Mesothelial cell of epicardium (in vitro differentiated cells): Measurements from ENCODE around the gene CDKN2AIPNL. TPM values are rescaled to one million over a fixed set of nuclear protein-coding genes. Genes with fewer than 3 reads are reported as not detected.
A peak's percentile ranks its signal among the peaks of the same experiment; 100 is the strongest.

Experiments
- DNase-seq, 2 experiments: peaks; one replicate each; pipeline ENCODE4 v3.0.0; 2021; ENCODE audit warnings: low spot score in 2 of 2; ENCODE audit not compliant: unreplicated experiment in 2 of 2
- H3K27ac Mint-ChIP-seq: 2 replicates; pipeline ENCODE4 v1.8.0; 2021; ENCODE audit warnings: mixed read lengths
- H3K27me3 Mint-ChIP-seq: 2 replicates; pipeline ENCODE4 v1.8.0; 2021; ENCODE audit warnings: low read depth, mixed read lengths
- H3K36me3 Mint-ChIP-seq: 2 replicates; pipeline ENCODE4 v1.8.0; 2021; ENCODE audit warnings: mixed read lengths
- H3K4me1 Mint-ChIP-seq: 2 replicates; pipeline ENCODE4 v1.8.0; 2021; ENCODE audit warnings: mixed read lengths
- H3K4me3 Mint-ChIP-seq: 2 replicates; pipeline ENCODE4 v1.8.0; 2021; ENCODE audit warnings: mild to moderate bottlenecking, moderate library complexity, mixed read lengths
- H3K9me3 Mint-ChIP-seq: 2 replicates; pipeline ENCODE4 v1.8.0; 2021; ENCODE audit warnings: mixed read lengths
- CTCF ChIP-seq: fragments of 200-600 bp; sonication (generic); IDR thresholded peaks from one replicate; pipeline ENCODE4 v1.5.0; 2021; ENCODE audit warnings: antibody characterized with exemption; ENCODE audit not compliant: unreplicated experiment
- total RNA-seq: library from RNA; stranded (reverse); gene quantifications from 3 replicates; pipeline ENCODE4 v1.2.1, GENCODE V29; 2021

Gene CDKN2AIPNL
- total RNA-seq, 1 donor from 2014 or later = 24.9 TPM

DNA sequence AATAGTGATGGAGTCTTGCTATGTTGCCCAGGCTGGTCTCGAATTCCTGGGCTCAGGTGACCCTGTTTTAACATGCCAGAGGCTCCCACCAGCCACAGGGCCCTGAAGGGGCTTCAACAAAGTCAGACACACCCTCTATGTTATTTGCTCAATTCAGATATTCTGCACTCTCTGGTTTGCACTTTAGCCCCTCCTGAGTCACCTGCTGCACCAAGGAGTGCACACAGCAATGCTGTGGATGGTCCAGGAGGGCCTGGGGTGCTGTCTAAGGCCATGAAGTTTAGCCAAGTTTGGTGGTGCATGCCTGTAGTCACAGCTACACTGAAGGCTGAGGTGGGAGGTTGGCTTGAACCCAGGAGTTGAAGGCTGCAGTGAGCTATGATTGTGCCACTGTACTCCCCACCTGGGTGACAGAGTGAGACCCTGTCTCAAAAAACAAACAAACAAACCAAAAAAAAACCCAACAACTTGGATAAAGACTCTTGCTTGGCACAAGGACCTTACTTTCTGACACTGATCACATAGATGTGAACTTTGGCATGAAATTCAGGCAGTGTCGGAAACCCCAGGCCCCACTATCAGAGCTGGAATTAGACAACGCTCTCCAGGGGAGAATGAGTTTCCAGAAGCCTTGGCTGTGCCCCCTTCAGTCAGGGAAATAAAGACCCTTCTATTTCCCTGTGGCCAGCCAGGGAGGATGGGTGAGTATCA, 39.7 kb upstream of the CDKN2AIPNL start:
- TF ChIP-seq CTCF = no peak
- H3K4me1 Mint-ChIP-seq = peaks cover 47% of the 10 kb centered on the region
- no peaks in the 10 kb centered on the region for H3K36me3 Mint-ChIP-seq
- no peak for DNase-seq
- H3K27ac Mint-ChIP-seq = peak overlapping the region; percentile 91
- no peaks in the 10 kb centered on the region for H3K9me3 Mint-ChIP-seq
- no peak overlapping the region for H3K4me3 Mint-ChIP-seq
- H3K27me3 Mint-ChIP-seq = no peaks in the 10 kb centered on the region

DNA sequence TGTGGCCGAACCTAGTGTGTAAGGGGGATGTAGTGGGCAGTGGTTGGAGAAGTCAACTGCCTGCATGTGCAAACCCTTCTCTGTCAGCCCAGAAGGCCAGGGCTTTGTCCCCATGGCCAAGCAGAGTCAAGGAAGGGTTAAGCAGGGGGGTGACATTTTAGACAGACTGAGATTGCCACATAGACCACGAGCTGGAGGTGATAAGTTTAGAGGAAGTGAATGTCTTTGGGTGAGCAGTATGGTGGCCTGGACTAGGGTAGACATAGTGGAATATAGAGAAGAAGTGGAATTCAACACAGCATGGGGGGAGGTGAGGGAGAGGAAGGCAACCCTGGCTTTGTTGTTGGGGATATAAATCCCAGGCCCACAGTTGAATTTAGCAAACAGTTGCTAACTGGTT, 38.7 kb upstream of the CDKN2AIPNL start:
- DNase-seq = no peak
- H3K4me3 Mint-ChIP-seq = no peak overlapping the region
- H3K36me3 Mint-ChIP-seq = no peaks in the 10 kb centered on the region
- no peaks in the 10 kb centered on the region for H3K27me3 Mint-ChIP-seq
- no peaks in the 10 kb centered on the region for H3K9me3 Mint-ChIP-seq
- H3K27ac Mint-ChIP-seq = no peak overlapping the region
- H3K4me1 Mint-ChIP-seq = peaks cover 47% of the 10 kb centered on the region
- no peak for TF ChIP-seq CTCF

DNA sequence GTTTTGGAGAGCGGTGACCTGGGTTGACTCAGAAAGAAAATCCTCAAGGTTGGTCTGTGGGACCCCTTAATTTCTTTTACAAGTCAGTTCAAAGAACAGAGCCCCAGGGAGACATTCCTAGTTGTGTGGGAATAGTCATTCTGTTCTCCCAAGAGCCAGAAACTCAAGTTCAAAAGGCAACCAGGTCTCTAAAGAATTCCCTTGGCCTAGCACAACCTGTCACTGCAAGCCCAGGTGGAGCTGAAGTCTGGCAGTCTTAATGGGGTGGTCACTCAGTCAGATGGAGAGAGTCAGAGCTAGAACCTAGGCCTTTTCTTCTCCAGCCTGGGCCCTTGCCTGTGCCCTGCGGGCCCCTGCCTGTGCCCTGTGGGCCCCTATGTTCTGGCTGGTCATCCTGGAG, 37.5 kb upstream of the CDKN2AIPNL start:
- no peak for DNase-seq
- Mint-ChIP-seq H3K36me3 (no peaks in the 10 kb centered on the region), H3K4me1 (peaks cover 47% of the 10 kb centered on the region), H3K27me3 (no peaks in the 10 kb centered on the region), H3K27ac (peak overlapping the region; percentile 21), H3K9me3 (no peaks in the 10 kb centered on the region), H3K4me3 (no peak overlapping the region)
- TF ChIP-seq CTCF = no peak

GRCh38 chr5:134447815-134448520, 36.3 kb upstream of the CDKN2AIPNL start:
- Mint-ChIP-seq H3K4me3 (no peak overlapping the region), H3K9me3 (no peaks in the 10 kb centered on the region), H3K27ac (peak overlapping the region; percentile 55), H3K27me3 (no peaks in the 10 kb centered on the region), H3K36me3 (no peaks in the 10 kb centered on the region), H3K4me1 (peaks cover 47% of the 10 kb centered on the region)
- DNase-seq = no peak
- TF ChIP-seq CTCF = no peak

- Mint-ChIP-seq H3K27ac (no peak overlapping the region), H3K27me3 (no peaks in the 10 kb centered on the region), H3K4me1 (peaks cover 42% of the 10 kb centered on the region), H3K4me3 (no peak overlapping the region), H3K36me3 (no peaks in the 10 kb centered on the region), H3K9me3 (no peaks in the 10 kb centered on the region)
- no peak for TF ChIP-seq CTCF
- no peak for DNase-seq
Observed at GRCh38 chr5:134446938-134447337, 35.3 kb upstream of the CDKN2AIPNL start.
